GM12874 (cell line): ENCODE measurements around the gene IFIH1.

Source experiments
- CTCF ChIP-seq: IDR thresholded peaks from 2 replicates; pipeline ENCODE4 v1.5.1; 2011; ENCODE audit warnings: low read depth, mild to moderate bottlenecking, control low read depth, low read length, moderate library complexity; ENCODE audit not compliant: insufficient read depth

IFIH1 gene

GRCh38 chr2:162267496-162267895 lies 51.0 kb downstream of the IFIH1 start:
- no peak for TF ChIP-seq CTCF

- TF ChIP-seq CTCF = no peak
Measured at GRCh38 chr2:162266460-162266760, 52.1 kb downstream of the IFIH1 start.

GRCh38 chr2:162265666-162266459 lies 52.6 kb downstream of the IFIH1 start:
- TF ChIP-seq CTCF = no peak

GRCh38 chr2:162261032-162261945 lies 57.2 kb downstream of the IFIH1 start:
- no peak for TF ChIP-seq CTCF

- TF ChIP-seq CTCF = no peak
Measured at GRCh38 chr2:162258686-162259085, 59.8 kb downstream of the IFIH1 start.

- no peak for TF ChIP-seq CTCF
Measured at GRCh38 chr2:162258169-162258568, 60.3 kb downstream of the IFIH1 start.

GRCh38 chr2:162257425-162257824 lies 61.1 kb downstream of the IFIH1 start:
- TF ChIP-seq CTCF = no peak
